CD4-positive, alpha-beta T cell (primary cell): ENCODE measurements around the gene STAT6. TPM values are rescaled to one million over a fixed set of nuclear protein-coding genes. Genes with fewer than 3 reads are reported as not detected.

Experiments used
- ATAC-seq: fragments of 200-7000 bp; cut with Tn5 transposase; one replicate; pipeline ENCODE4 v1.10.0; 2022; ENCODE audit warnings: mild to moderate bottlenecking; ENCODE audit not compliant: poor library complexity
- CTCF ChIA-PET: fragments of 350-600 bp; sonication (Branson Sonifier 250); formaldehyde crosslinking; loops from one replicate; lab custom pipeline; 2021; ENCODE audit warnings: antibody characterized with exemption, inconsistent platforms; lab: Charles Lee
- POLR2A ChIA-PET: fragments of 350-600 bp; sonication (Branson Sonifier 250); formaldehyde crosslinking; loops from one replicate; lab custom pipeline; 2021; ENCODE audit warnings: antibody characterized with exemption, inconsistent platforms; lab: Charles Lee
- DNase-seq, 14 experiments: peaks; one replicate each; pipeline ENCODE4 v3.0.0-alpha.2; 2013 to 2020; ENCODE audit warnings: mixed read lengths in 2 of 14
- H3K27ac ChIP-seq, 2 donors: one replicate each; pipeline versions ENCODE4 v1.5.1 to v1.7.0; 2013; ENCODE audit warnings: low read length in 2 of 2, low read depth in 1 of 2, mild to moderate bottlenecking in 1 of 2
- H3K27me3 ChIP-seq, 2 experiments: 1 replicate in 1 of 2; 2 replicates in 1 of 2; pipeline versions ENCODE4 v1.6.1 to v1.7.0; 2013; ENCODE audit warnings: low read length in 2 of 2, control low read depth in 1 of 2, mild to moderate bottlenecking in 1 of 2, moderate library complexity in 1 of 2; ENCODE audit not compliant: insufficient read depth in 2 of 2, control insufficient read depth in 1 of 2
- H3K36me3 ChIP-seq: one replicate; pipeline ENCODE4 v1.6.1; 2013; ENCODE audit warnings: low read length, control low read depth; ENCODE audit not compliant: insufficient read depth
- H3K4me1 ChIP-seq: one replicate; pipeline ENCODE4 v1.6.1; 2013; ENCODE audit warnings: low read length, control low read depth; ENCODE audit not compliant: insufficient read depth
- H3K4me3 ChIP-seq: one replicate; pipeline ENCODE4 v1.5.1; 2013; ENCODE audit warnings: mild to moderate bottlenecking, low read length, moderate library complexity
- H3K9me3 ChIP-seq, 2 experiments: 1 replicate in 1 of 2; 2 replicates in 1 of 2; pipeline versions ENCODE4 v1.6.1 to v1.7.0; 2013; ENCODE audit warnings: low read length in 2 of 2, mild to moderate bottlenecking in 2 of 2, control low read depth in 1 of 2, moderate library complexity in 1 of 2; ENCODE audit not compliant: control insufficient read depth in 1 of 2, insufficient read depth in 1 of 2
- H3K27ac Mint-ChIP-seq: one replicate; pipeline ENCODE4 v1.8.0; 2020; ENCODE audit warnings: mixed read lengths
- H3K27me3 Mint-ChIP-seq: one replicate; pipeline ENCODE4 v1.8.0; 2021; ENCODE audit warnings: mixed read lengths
- H3K36me3 Mint-ChIP-seq: one replicate; pipeline ENCODE4 v1.8.0; 2021; ENCODE audit warnings: low read depth, mixed read lengths
- H3K4me1 Mint-ChIP-seq: one replicate; pipeline ENCODE4 v1.8.0; 2021; ENCODE audit warnings: low read depth, mixed read lengths
- H3K4me3 Mint-ChIP-seq: one replicate; pipeline ENCODE4 v1.8.0; 2020; ENCODE audit warnings: mild to moderate bottlenecking, mixed read lengths
- H3K9me3 Mint-ChIP-seq: one replicate; pipeline ENCODE4 v1.8.0; 2020; ENCODE audit warnings: mixed read lengths
- CTCF ChIP-seq: fragments of 200-600 bp; IDR thresholded peaks from one replicate; pipeline ENCODE4 v1.8.0; 2022; ENCODE audit warnings: antibody characterized with exemption, mild to moderate bottlenecking
- intact Hi-C, 2 experiments: fragments of 100-400 bp; cut with DNase I in 1 of 2; cut with micrococcal nuclease in 1 of 2; formaldehyde crosslinking; loops; one replicate each; pipeline versions ENCODE4 v1.15.1 to v1.9.0; 2023 to 2025; cut with DNase I, micrococcal nuclease
- total RNA-seq, 174 experiments: library from RNA in 2 of 174; stranded (reverse) in 2 of 174; gene quantifications; one replicate each; pipeline ENCODE4 v1.2.3 and lab custom pipeline; 2021 to 2026

Gene STAT6
- total RNA-seq, 2 experiments from 2014 or later: 133 to 144 TPM

DNA sequence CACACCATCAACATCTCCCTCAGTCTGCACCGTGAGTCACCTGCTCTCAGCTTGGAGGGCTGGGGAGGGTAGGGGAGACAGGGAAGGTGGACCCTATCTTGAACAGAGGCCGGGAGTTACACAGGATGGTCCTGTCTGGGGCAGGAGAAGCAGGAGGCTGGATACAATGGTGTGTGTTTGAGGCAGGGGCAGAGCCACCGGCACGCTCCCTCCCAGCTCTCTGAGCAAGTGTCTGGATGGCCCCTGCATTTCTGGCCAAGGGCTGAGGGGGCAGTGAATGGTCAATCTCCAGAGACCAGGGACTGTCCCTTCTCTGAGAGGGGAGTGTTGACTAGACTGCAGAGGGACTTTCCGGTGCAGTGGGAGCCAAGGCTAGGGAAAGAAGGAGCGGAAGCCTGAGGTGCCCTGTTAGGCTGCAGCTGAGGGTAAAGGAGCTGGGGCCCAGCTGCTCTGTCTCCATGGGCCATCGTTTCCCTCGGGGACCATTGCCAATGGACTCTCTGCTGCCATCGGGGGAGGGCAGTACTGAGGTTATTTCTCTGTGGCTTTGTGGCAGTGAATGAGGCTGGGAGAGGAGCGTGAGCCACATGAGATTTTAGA lies 34.4 kb upstream of the STAT6 start:
- no peak for DNase-seq
- no peak overlapping the region for H3K27ac ChIP-seq
- no peaks in the 10 kb centered on the region for H3K27me3 ChIP-seq
- CTCF ChIA-PET: no interaction called here
- H3K4me3 ChIP-seq: no peak overlapping the region
- TF ChIP-seq CTCF: no peak
- POLR2A ChIA-PET: no interaction called here
- H3K4me3 Mint-ChIP-seq: no peak overlapping the region
- H3K4me1 ChIP-seq: peaks cover 5% of the 10 kb centered on the region
- intact Hi-C loops: no loop called here
- no peaks in the 10 kb centered on the region for H3K36me3 ChIP-seq
- no peaks in the 10 kb centered on the region for H3K9me3 Mint-ChIP-seq
- H3K27ac Mint-ChIP-seq: no peak overlapping the region
- H3K36me3 Mint-ChIP-seq: no peaks in the 10 kb centered on the region
- no peak for ATAC-seq
- H3K27me3 Mint-ChIP-seq: no peaks in the 10 kb centered on the region
- peaks cover 6% of the 10 kb centered on the region for H3K4me1 Mint-ChIP-seq
- H3K9me3 ChIP-seq: no peaks in the 10 kb centered on the region

DNA sequence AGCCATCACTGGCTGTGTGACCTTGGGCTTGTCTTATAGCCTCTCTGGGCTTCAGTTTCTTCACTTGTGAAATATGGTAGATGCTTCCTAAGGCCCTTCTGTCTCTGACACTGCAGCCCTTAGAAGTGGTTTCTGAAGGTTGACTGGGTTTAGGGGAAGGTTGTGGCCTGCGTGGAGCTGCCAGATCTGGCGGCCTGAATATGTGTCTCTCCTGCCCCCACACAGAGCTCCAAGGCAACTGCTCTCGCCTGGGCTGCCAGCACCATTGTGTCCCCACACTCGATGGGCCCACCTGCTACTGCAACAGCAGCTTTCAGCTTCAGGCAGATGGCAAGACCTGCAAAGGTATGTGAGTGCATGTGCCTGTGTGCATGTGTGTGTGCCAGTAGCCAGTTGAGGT lies 32.3 kb upstream of the STAT6 start:
- H3K9me3 Mint-ChIP-seq: no peaks in the 10 kb centered on the region
- H3K27ac ChIP-seq: no peak overlapping the region
- ATAC-seq (no peak), DNase-seq (no peak)
- peaks cover 2% of the 10 kb centered on the region for H3K36me3 ChIP-seq
- peaks cover 5% of the 10 kb centered on the region for H3K4me1 ChIP-seq
- H3K27me3 Mint-ChIP-seq: no peaks in the 10 kb centered on the region
- TF ChIP-seq CTCF: no peak
- no peaks in the 10 kb centered on the region for H3K9me3 ChIP-seq
- no peak overlapping the region for H3K27ac Mint-ChIP-seq
- H3K27me3 ChIP-seq: no peaks in the 10 kb centered on the region
- H3K4me3 ChIP-seq: no peak overlapping the region
- no peak overlapping the region for H3K4me3 Mint-ChIP-seq
- CTCF ChIA-PET: no interaction called here
- H3K36me3 Mint-ChIP-seq: no peaks in the 10 kb centered on the region
- peaks cover 6% of the 10 kb centered on the region for H3K4me1 Mint-ChIP-seq
- intact Hi-C loops: no loop called here
- POLR2A ChIA-PET: interaction anchor here (0.6 kb wide), 1 partner anchor 117 kb away, joined by 3 read pairs; no protein-coding TSS in a partner anchor

- Mint-ChIP-seq H3K4me1 (peaks cover 6% of the 10 kb centered on the region), H3K27me3 (no peaks in the 10 kb centered on the region), H3K9me3 (no peaks in the 10 kb centered on the region), H3K36me3 (no peaks in the 10 kb centered on the region), H3K27ac (no peak overlapping the region), H3K4me3 (no peak overlapping the region)
- TF ChIP-seq CTCF: no peak
- POLR2A ChIA-PET: no interaction called here
- H3K27ac ChIP-seq: no peak overlapping the region
- peaks cover 5% of the 10 kb centered on the region for H3K4me1 ChIP-seq
- no peaks in the 10 kb centered on the region for H3K9me3 ChIP-seq
- CTCF ChIA-PET: no interaction called here
- H3K36me3 ChIP-seq: peaks cover 2% of the 10 kb centered on the region
- intact Hi-C loops: no loop called here
- no peak overlapping the region for H3K4me3 ChIP-seq
- ATAC-seq (no peak), DNase-seq (no peak)
- H3K27me3 ChIP-seq: no peaks in the 10 kb centered on the region
These were observed 31.6 kb upstream of the STAT6 start for GRCh38 chr12:57142727-57143126.
